Measurements from ENCODE around the gene CEP170.
"Not testable (repeated sequence)": the region's sequence is repeated elsewhere in the genome, so short reads cannot be mapped to it uniquely, and the experiment has no call there.

Gene CEP170

GRCh38 chr1:243233908-243234307 lies 21.2 kb downstream of the CEP170 start:
- no peak for DNase-seq (ENCODE audit: low read depth)

DNA sequence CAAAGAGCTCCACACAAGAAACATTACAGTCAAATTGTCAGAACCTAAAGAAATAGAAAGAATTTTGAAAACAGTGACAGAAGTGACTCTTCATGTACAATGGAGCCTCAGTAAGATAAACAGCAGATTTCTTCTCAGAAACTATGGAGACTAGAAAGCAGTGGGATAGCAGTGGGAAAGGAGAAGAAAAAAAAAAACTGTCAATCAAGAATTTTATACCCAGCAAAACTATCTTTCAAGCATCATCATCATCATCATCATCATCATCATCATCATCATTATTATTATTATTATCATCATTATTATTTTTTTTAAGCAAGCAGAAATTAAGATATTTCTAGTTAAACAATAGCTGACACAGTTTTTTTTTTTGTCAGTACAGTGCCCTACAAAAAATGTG lies 24.2 kb downstream of the CEP170 start:
- no peak for DNase-seq (ENCODE audit: low read depth)

DNA sequence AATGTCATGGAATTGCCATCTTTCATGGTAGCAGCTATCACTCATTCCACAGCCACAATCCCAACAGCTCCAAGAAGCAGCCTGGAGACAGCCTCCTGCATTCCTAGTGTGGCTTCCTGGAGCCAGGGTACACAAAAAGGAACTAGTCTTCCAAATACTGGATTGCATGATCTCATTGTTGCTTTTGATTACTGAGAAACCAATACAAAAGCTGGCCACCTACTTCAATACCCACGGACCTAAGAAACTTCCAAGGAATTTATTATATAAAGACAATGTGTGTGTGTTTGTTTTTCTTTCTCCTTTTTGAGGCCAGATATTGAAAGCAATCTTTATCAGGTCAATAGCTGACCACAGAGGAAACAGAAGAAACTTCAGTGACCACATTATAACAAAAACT lies 25.6 kb downstream of the CEP170 start:
- DNase-seq (ENCODE audit: low read depth): no peak

DNA sequence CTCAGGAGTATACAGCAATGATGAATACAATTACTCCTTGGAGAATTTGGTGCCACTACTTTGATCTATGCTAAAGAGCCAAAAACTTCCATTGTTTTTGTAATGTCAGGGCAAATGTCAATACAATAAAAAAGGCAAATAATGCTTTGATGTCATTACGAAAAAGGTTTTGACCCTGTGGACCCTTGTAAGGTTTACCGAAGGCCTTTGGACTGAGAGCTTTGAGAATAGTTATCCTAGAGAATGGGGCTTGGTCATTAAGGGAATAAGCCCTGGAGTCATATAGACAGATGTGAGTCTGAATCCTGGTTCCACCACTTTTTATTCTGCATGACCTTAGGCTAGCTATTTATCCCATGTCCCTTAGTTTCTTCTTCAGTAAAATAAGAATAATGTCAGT lies 27.5 kb downstream of the CEP170 start:
- no peak for DNase-seq (ENCODE audit: low read depth)

GRCh38 chr1:243218059-243218458 lies 37.0 kb downstream of the CEP170 start:
- no peak for DNase-seq (ENCODE audit: low read depth)

DNA sequence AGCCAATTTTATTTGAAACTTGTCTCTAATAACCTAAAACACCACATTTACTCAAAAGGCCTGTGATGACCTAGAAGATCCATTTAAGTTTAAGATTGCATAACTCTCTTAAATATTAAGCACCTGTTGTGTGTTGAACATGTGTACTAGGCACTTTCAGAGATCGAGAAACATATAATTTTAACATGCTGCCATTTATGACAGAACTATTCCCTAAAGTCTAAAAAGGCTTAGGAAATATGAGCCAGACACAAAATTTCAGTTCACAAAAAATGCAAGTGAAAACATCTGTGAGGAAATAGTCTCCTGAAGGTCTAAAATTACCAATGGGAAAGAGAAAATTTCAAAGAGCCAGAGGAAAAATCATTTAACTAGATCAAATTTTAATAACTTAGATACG lies 37.7 kb downstream of the CEP170 start:
- no peak for DNase-seq (ENCODE audit: low read depth)

- no peak for DNase-seq (ENCODE audit: low read depth)
These were observed 38.3 kb downstream of the CEP170 start for GRCh38 chr1:243216741-243217140.

- DNase-seq (ENCODE audit: low read depth): not testable (repeated sequence)
These were observed 39.7 kb downstream of the CEP170 start for GRCh38 chr1:243215276-243215875.

- DNase-seq (ENCODE audit: low read depth): no peak
These were observed 41.9 kb downstream of the CEP170 start for GRCh38 chr1:243213045-243213787.

DNA sequence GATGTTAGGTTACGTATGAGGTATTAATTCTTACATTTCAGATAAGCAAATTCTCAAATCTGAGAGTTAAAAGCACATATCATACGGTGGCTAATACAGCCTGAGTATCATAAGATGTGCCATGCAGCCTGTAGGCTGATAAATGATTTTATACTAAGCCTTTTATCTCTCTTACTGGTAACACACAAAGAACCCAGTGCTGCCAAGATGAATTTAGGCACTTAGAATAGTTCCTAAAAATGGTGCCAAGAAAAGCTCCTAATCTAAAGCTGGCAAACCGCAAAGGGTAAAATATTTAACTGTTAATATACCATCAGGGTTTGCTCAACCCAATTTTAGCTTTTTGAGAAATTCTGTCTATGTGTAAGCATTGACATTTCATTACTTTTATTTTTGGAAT lies 43.1 kb downstream of the CEP170 start:
- DNase-seq (ENCODE audit: low read depth): not testable (repeated sequence)

GRCh38 chr1:243205026-243205501 lies 50.0 kb downstream of the CEP170 start:
- not testable (repeated sequence) for DNase-seq (ENCODE audit: low read depth)

- DNase-seq (ENCODE audit: low read depth): not testable (repeated sequence)
These were observed 50.7 kb downstream of the CEP170 start for GRCh38 chr1:243204336-243204735.

DNA sequence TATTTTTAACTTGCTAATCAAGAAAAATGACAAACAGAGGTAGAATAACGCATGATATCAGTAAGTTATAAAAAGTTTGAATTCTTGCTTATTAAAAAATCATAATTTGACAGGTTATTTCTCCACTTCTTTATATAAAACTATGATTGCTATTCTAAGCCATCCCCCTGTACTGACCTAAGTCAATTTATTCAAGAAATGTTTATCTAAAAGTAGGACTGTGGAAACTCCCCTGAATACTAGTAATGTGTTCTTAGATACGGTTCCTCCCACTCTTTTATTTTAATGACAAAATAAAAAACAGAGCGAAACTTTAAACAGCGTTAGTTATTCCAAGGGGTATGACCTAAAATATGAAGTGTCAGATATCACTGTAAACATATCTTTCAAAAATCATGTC lies 51.9 kb downstream of the CEP170 start:
- not testable (repeated sequence) for DNase-seq (ENCODE audit: low read depth)

GRCh38 chr1:243201316-243201715 lies 53.8 kb downstream of the CEP170 start:
- DNase-seq (ENCODE audit: low read depth): not testable (repeated sequence)

DNA sequence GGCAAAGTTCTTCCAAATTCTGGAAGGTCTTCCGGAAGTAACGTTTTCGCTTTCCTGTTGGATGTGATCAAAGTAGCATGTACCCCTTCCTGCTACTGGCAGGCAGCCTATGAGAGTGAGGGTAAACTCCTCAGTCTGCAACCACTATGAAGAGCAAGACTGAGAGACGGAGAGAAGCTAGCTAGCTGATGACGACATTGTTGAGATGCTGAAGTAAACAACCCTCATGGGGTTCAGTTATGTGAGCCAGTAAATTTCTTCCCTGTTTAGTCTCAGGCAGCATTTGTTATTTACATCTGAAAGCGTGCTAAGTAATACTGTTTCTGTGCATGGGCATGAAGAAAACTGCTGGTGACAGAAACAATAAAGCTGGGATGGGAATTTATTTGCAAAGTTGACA lies 57.6 kb downstream of the CEP170 start:
- not testable (repeated sequence) for DNase-seq (ENCODE audit: low read depth)

- DNase-seq (ENCODE audit: low read depth): not testable (repeated sequence)
These were observed 61.8 kb downstream of the CEP170 start for GRCh38 chr1:243193330-243193729.

- DNase-seq (ENCODE audit: low read depth): not testable (repeated sequence)
These were observed 68.7 kb downstream of the CEP170 start for GRCh38 chr1:243186201-243186995.

- DNase-seq (ENCODE audit: low read depth): not testable (repeated sequence)
These were observed 70.3 kb downstream of the CEP170 start for GRCh38 chr1:243184787-243185186.

DNA sequence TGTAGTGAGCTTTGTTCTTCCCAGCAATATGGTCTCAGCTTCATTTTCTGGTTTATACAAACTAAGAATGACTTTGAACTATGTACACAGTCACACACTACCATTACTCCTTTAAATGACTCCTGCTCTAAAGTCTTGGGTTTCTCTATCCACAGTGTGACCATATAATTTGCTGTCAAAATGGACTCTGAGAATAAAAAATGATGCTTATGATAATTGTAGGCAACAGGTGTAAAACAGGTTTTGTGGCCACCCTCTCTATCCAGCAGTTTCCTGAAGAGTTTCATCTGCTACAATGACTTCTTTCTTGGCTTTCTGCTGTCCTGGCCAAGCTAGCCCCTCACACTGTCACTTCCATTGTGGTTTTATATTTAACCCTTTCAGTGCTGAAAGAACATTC lies 71.4 kb downstream of the CEP170 start:
- not testable (repeated sequence) for DNase-seq (ENCODE audit: low read depth)

DNA sequence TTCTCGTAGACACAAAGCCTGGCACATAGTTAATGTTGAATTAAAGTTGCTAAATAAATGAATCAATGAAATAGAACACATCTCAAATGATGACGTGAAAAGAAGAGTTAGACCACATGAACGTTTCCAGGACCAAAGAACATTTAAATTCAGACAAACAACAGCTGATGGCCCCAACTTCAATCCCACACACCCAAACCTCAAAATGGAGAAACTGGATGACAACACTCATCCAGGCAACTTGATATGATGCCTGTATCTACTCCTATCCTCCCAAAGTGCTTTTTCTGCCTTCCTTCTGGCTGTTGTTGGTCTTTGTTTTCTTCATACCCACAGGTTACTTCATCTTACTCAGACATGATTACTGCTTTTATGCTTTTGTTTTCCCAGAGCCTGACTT lies 71.9 kb downstream of the CEP170 start:
- not testable (repeated sequence) for DNase-seq (ENCODE audit: low read depth)

- no peak for DNase-seq (ENCODE audit: low read depth)
These were observed 75.4 kb downstream of the CEP170 start for GRCh38 chr1:243179720-243180119.

DNA sequence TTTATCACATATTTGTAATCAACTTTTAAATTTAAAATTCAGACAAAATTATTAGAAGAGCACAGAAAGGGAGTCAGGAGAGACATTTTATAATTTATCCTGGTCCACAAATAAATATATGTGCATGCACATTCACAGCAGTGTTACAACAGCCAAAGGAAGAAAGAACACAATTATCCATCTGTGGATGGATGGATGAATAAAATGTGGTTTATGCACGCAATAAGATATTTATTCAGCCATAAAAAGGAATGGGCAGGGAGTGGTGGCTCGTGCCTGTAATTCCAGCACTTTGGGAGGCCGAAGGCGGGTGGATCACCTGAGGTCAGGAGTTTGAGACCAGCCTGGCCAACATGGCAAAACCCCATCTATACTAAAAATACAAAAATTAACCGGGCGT lies 77.3 kb downstream of the CEP170 start:
- not testable (repeated sequence) for DNase-seq (ENCODE audit: low read depth)

Measured in activated T-helper 9 cell treated with anti-CD3 and anti-CD28 coated beads, Interleukin-2, amount 50 U/mL, for 16 hours (primary cell).